Fibroblast of villous mesenchyme (primary cell): ENCODE data around the gene NIF3L1. TPM values are rescaled to one million over a fixed set of nuclear protein-coding genes. Genes with fewer than 3 reads are reported as not detected.

Source experiments
- DNase-seq: peaks from one replicate; pipeline ENCODE4 v3.0.0-alpha.2; 2010; ENCODE audit warnings: low read depth
- H3K4me3 ChIP-seq: 2 replicates; pipeline ENCODE4 v1.5.1; 2011; ENCODE audit warnings: low read depth, mild to moderate bottlenecking, low read length
- total RNA-seq: library from RNA; depleted of rRNA; stranded (reverse); fragments of >200 nt; gene quantifications from 2 replicates; pipeline ENCODE4 v1.2.3, GENCODE V29; 2012
- TF ChIP-seq, protein P1 (sequence below): IDR thresholded peaks from 2 replicates; pipeline ENCODE4 v1.5.1; 2012; ENCODE audit warnings: low read depth, mild to moderate bottlenecking, low read length; ENCODE audit not compliant: insufficient read depth

NIF3L1 gene
- total RNA-seq, 1 donor = 30.2 TPM

DNA sequence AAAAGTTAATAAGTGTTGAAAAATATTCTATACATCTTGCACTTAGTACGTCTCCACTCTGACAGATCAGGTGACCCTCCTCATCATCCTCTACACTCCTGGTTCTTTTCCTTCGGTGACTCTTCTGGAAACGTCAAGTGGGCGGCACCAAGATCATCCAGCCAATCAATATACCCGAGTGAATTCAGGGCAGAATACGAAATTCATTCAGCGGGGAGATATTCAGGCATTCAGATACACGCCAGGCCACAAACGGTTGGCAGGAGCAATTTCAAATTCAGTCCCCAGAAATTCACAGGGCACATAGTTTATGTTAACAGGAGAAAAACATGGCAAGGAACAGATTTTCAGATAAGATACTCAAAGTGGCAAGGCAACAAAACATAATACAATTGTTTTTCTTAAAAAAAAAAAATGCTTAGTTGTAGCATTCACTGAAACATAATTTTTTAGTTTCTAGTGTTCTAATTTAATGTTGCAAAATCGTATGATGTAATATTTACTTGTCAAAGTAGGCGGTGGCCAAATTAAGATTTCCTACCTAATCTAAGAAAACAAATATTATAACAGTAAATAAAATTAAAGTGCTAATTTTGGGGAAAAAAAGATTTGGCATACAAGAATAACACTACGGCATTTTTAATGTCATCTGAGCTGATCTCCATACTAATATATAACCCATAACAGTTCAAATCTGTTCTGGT is 28.9 kb upstream of the NIF3L1 start:
- TF ChIP-seq, protein P1, sequence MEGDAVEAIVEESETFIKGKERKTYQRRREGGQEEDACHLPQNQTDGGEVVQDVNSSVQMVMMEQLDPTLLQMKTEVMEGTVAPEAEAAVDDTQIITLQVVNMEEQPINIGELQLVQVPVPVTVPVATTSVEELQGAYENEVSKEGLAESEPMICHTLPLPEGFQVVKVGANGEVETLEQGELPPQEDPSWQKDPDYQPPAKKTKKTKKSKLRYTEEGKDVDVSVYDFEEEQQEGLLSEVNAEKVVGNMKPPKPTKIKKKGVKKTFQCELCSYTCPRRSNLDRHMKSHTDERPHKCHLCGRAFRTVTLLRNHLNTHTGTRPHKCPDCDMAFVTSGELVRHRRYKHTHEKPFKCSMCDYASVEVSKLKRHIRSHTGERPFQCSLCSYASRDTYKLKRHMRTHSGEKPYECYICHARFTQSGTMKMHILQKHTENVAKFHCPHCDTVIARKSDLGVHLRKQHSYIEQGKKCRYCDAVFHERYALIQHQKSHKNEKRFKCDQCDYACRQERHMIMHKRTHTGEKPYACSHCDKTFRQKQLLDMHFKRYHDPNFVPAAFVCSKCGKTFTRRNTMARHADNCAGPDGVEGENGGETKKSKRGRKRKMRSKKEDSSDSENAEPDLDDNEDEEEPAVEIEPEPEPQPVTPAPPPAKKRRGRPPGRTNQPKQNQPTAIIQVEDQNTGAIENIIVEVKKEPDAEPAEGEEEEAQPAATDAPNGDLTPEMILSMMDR = no peak
- H3K4me3 ChIP-seq = peak overlapping the region; percentile 91
- DNase-seq = peak; percentile 48

DNA sequence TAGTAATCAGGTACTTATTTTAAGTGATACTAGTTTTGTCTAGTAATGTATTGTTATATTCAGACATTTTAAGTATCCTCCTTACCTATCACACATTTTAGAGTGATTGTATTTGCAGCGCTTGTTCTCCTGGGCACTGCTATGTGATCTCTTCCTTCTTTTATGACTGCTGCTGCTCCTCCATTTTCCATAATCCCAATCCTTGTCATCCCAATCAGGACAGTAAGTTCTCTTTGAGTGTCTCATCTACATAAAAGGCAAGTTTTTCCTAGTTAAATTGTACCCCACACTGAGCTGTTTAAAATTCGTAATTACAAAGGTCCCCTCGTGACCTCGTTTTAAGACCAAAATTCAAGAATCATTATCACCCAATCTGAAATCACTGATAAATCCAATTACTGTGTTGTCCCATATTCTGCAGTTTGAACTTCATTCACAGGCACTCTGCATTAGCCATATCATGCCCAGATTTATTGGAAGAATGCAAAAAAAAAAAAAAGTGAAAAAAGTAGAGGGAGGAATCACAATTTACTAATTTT is 27.5 kb upstream of the NIF3L1 start:
- DNase-seq = no peak
- TF ChIP-seq, protein P1 = no peak
- peak overlapping the region; percentile 91 for H3K4me3 ChIP-seq

DNA sequence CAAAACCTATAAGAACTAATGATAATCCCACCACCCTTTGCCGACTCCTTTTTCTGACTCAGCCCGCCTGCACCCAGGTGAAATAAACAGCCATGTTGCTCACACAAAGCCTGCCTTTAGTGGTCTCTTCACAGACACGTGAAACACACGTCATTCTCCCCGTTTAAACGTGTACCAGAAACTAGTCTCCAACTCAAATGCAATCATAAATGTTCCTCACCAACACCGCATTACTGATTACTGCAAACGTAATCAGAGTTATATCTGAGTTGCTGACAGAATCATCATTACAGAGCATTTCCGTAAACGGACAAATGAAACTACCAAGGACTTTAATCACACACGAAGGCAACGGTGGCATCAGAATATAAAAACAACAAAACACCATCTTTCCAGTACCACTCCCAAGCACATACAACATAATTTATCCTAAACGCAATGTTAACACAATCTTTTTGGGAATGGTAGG is 26.6 kb upstream of the NIF3L1 start:
- TF ChIP-seq, protein P1 = no peak

DNA sequence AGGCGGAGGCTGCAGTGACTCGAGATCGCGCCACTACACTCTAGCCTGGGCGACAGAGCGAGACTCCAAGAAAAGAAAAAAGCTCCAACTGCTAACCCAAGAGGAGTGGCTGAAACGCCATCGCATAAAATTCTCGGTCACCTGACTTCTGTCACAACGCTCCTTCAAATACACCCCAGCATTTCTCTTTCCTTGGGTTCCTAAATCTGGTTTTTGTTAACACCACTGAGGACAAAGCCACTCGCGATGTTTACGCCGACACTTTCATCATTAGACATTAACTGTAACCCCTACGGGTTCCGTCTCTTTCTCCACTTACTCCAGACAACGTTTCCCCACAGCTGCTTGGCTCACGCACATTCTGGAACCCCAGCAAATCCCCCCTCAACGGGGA is 25.4 kb upstream of the NIF3L1 start:
- TF ChIP-seq, protein P1 = no peak
- DNase-seq = no peak
- H3K4me3 ChIP-seq = peak overlapping the region; percentile 91

More for the DNA sequence above, 26.6 kb upstream of the NIF3L1 start:
- peak overlapping the region; percentile 91 for H3K4me3 ChIP-seq
- DNase-seq = peak; percentile 86

DNA sequence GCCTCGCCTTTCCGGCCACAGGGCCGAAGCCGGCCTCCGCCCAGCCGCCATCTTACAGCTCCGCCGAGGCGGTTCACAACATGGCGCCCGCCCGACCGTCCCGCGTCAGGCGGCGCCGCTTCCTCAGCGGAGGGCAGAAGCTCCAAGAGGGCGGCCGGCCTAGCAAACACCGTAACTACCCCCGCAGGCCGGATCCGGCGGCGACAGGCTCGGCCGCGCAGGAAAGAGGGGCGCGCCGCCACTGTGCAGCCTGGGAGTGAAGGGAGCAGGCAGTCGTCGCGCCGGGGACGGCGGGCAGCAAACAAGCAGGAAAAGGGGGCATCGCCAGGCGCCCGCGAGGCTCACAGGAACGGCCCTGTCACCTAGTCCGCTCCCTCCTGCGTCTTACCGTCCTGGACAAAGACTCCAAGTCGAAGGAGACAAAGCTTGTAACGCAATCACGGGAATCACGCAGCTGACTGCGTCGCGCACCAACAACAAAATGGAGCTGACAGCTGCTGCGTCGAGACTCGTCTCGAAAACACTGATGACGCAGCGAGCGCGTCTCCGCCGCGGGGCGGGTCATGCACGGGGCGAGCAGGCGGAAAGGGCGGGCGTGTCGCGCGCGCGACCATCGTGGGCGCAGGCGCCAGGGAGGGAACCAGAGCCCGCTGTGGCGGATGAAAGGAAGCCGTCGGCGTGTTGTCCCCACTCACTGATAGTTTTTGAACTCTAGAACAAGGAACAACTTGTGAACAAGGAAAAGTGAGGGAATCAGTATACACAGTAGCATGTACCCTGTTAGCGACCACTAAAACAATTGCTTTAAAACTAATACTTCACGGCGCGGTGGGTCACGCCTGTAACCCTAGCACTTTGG is 24.8 kb upstream of the NIF3L1 start, which contains the start of gene CLK1:
Gene CLK1, minus strand, starts transcription at position 483 of the 859 bp plus-strand sequence. CDS start 2,796 bp downstream, outside the sequence.
- peak within 1 kb of the TSS; percentile 91 for H3K4me3 ChIP-seq
- DNase-seq = peak; percentile 95
- TF ChIP-seq, protein P1 = no peak

DNA sequence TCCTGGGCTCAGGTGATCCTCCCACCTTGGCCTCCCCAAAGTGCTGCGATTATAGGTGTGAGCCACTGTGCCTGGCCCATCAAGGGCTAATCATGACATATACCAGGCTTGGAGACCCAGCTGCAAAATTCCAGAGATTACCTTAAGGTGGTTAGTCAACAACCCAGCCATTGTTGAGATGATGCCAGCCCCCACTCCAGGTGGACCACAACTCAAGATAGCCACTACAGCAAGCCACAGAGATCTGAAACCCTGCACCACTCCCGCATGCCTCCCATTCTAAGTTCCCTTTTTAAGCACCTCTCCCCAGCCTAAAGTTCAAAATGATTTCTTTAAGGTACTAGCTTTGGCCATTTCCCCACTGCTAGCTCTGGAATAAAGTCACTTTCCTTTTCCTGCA is 20.2 kb upstream of the NIF3L1 start:
- DNase-seq = no peak
- no peak overlapping the region for H3K4me3 ChIP-seq
- TF ChIP-seq, protein P1 = no peak
